Mesenteric fat pad (tissue), 1 donor: Measurements from ENCODE around the gene GYPE. TPM values are rescaled to one million over a fixed set of nuclear protein-coding genes. Genes with fewer than 3 reads are reported as not detected.
"Not testable (repeated sequence)": the region's sequence is repeated elsewhere in the genome, so short reads cannot be mapped to it uniquely, and the experiment has no call there.

ENCODE experiments used
- DNase-seq: peaks from one replicate; pipeline ENCODE4 v3.0.0-alpha.2; 2020; ENCODE audit warnings: low spot score
- long read RNA-seq: library from polyadenylated mRNA; unstranded; transcript quantifications from one replicate; pipeline ENCODE4 v2.0.0, GENCODE V29; 2020
- total RNA-seq: library from RNA; stranded (reverse); fragmentation: NEBNext Ultra II Directional; extraction: Animal tissue kit (Norgen Biotek cat#: 25700); gene quantifications from one replicate; pipeline ENCODE4 v1.2.1, GENCODE V29; 2021
- donor health status: DM: yes; HTN: yes; CAD: no.

The GYPE gene
- total RNA-seq: 1.7 TPM
- long read RNA-seq: 0 reads

- DNase-seq: not testable (repeated sequence)
These were observed at the start of gene GYPE for GRCh38 chr4:143905440-143905839. Gene GYPE, minus strand, starts transcription at chr4:143905559. Its CDS starts 52 bp downstream, at chr4:143905507.

DNA sequence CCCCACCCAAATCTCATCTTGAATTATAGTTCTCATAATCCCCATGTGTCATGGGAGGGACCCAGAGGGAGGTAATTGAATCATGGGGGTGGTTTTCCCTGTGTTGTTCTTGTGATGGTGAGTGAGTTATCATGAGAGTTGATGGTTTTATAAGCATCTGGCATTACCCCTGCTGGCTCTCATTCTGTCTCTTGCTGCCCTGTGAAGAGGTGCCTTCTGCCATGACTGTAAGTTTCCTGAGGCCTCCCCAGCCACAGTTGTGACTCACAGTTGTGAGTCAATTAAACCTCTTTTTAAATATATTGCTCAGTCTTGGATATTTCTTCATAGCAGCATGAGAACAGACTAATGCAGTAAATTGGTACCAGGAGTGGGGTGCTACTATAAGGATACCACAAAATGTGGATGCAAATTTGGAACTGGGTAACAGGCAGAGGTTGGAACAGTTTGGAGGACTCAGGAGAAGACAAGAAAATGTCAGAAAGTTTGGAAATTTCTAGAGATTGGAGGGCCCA is 46.2 kb upstream of the GYPE start:
- not testable (repeated sequence) for DNase-seq

DNA sequence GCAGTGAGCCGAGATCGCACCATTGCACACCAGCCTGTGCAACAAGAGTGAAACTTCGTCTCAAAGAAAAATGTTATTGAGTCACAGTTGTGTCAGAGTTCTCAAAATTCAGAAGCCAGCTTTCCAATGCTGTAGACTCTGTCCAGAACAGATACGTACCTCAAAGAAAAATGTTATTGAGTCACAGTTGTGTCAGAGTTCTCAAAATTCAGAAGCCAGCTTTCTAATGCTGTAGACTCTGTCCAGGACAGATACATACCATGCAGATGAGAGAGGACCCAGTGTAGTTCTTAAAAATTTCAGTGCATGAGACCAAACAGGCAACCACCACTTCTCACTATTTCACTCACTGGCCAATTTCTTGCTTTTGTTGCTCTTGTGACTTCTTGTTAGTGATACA is 45.6 kb upstream of the GYPE start:
- DNase-seq: not testable (repeated sequence)

- DNase-seq: not testable (repeated sequence)
These were observed 44.8 kb upstream of the GYPE start for GRCh38 chr4:143950185-143950584.

- not testable (repeated sequence) for DNase-seq
These were observed 42.1 kb upstream of the GYPE start for GRCh38 chr4:143947493-143947892.

DNA sequence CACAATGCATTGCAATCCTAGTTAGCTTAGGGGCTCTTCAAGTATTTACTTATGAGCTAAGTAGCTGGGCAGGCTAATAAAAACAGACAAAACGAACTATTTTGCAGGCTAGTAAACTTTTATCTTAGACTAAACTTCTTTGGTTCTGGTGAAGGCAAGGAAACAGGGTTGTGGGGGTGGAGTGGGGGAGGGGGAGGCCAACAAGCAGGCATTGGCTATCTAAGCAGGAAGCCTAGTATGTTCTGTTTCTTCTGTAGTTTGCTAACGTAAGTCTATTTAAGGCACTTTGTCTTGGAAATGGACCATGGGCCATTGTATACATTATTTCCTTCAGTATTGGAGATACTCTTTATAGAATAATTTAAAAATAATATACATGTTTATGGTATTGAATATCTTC is 35.3 kb upstream of the GYPE start:
- DNase-seq: not testable (repeated sequence)

DNA sequence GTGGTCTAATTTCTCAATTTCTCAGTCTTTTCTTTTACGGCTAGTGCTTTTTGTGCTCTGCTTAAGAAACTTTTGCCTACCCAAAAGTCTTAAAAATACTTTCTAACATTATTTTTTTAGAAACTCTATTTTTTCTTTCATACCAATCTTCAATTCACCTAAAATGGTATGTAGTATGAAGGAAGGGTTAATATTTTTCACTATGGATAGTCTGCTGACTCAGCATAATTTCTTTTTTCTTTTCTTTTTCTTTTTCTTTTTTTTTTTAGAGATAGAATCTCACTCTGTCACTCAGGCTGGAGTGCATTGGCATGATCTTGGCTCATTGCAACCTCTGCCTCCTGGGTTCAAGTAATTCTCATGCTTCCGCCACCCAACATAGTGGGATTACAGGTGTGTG is 34.2 kb upstream of the GYPE start:
- no peak for DNase-seq

DNA sequence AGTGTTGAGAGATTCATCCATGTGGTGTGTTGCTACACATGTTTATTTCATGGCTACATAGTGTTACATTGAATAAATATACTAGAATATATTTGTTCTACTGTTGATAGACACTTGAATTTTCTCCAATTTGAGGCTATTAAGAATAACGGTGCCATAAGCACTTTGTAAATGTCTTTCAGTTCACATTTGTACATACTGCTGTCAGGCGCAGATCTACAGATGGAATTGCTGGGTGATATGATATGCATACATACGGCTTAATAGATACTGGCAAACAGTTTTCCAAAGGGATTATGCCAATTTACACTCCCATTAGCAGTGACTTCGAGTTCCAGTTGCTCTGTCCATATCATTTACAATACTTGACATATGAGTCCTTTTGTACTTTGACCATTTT is 33.5 kb upstream of the GYPE start:
- not testable (repeated sequence) for DNase-seq

- no peak for DNase-seq
These were observed 15.8 kb upstream of the GYPE start for GRCh38 chr4:143921181-143921580.

- DNase-seq: not testable (repeated sequence)
These were observed 11.1 kb upstream of the GYPE start for GRCh38 chr4:143916485-143916884.

DNA sequence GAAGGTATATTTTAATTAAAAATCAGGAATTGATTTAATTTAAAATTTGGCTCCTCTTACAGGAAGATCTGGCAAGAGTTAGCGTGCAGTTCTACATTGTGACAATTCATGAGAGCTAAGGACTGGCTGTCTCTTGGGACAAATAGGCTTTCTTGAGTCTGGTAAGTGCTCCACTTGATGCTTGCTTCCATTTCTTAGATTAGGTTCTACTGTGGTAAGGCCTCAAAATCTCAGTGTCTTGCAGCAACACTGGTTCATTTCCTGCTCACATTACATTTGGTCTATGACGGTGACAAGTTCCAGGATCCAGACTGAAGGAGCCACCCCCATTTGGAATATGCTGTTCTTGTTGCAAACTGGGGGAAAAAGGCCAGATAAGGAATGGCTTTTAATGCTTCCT is 7.1 kb upstream of the GYPE start:
- DNase-seq: not testable (repeated sequence)

DNA sequence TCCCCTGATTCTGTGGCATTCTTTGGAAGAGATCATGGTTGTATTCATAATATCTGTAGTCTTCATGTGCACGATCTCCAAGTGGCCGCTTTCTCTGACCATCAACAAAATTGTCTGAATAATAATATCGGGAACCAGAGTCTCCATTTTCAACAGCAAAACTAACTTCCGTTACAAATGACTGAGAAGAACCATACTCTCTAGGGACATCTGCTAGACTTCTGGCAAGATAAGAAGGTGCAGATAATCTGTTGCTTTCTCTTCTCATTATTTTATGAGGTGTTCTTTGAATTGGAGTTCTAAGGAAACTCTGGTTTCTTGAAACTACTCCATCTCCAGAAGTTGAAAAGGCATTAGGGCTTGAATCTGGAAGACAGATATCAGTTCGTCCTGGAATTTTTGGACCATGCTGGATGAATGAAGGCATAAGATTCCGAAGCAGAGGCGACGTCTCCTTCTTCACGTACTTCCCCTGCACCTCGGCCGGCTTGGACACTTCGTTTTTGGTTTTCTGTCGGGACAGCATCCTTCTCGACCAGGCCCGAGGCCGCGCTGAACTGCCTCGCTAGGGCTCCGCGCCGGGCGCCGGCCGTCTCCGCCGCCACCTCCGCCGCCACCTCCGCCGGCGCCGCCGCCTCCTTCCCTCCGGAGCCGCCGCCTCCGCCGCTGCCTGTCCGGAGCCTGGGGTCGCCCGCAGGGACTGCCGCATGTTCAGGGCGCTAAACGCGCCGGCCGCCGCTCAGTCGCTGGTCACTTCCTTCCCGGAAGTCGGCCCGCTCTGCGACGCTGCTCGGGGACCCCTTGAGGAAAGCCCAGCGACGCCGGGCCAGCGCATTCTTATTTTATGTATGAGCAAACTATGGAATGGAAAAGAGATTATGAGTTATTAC is 6.4 kb upstream of the GYPE start:
- DNase-seq: peak; percentile 88

DNA sequence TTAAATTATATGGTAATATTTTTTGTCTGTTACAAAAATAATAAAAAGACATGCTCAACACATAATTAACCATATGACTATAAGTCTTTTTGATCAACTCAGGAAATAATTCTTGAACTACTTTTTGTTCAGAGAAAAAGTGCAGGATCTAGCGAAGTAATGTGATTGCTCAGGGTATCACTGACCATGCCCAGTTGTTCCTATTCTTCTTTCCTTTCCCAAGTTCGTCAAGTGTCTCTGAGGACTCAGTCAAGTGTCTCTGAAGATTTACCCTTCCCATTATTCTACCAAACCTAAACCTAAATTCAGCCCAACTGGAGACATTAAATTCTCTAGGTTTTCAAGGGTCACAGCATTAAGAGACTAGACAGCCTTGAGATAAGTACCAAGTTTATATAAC is 5.5 kb upstream of the GYPE start:
- not testable (repeated sequence) for DNase-seq

DNA sequence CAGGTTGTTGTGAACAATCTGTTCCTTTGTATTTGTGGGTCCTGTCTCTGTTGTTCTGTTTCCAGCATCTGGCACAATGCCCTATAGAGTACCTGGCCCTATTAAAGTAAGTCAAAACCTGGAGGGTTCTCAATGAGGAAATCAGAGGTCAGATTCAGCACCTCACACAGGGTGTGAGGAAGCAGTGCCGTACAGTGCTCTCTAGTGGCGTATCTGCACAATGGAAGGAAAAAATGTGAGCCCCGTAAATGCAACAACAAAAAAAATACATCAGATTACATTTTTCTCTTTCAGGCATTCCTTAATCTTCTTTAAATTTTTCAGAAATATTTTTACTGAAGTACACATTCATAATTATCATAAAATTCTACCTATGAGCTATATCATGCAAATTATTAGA is 2.5 kb upstream of the GYPE start:
- not testable (repeated sequence) for DNase-seq

DNA sequence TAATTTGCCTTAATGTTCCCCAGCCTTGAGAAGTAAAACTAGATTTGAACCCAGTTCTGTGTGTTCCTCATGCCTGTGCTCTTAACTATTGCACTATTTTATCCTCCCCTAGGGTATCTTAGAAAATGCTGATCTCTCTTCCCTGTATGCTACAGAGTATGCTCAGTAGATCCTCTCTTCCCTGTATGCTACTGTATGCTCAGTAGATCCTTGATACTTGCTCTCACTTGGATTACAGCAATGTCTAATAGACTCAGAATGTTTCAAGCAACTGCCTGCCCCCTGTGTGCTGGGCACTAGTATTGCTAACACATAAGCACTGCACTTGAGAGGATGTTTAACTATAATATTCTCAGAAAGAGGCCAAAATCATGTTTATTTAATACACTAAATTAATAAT is 928 bp downstream of the GYPE start:
- DNase-seq: not testable (repeated sequence)

GRCh38 chr4:143890323-143890722 is 15.0 kb downstream of the GYPE start:
- not testable (repeated sequence) for DNase-seq

DNA sequence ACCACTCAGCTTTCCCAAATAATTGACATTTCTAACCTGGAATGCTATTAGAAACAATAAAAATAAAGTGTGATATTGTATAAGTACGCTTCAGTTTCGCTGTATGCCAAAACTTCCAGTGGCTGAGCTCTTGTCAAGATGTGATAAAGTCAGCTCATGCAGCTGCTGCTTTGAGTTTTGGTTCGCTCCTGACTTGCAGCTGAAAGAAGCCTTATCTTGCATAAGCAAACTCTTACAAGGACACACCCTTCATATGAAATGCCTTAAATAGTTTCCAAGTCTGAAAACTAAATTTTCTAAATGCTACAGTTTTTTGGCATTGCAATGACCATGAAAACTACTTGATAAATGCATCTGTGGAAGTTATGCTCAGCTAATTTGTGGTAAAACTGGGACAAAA is 17.2 kb downstream of the GYPE start:
- not testable (repeated sequence) for DNase-seq

GRCh38 chr4:143884965-143885364 is 20.4 kb downstream of the GYPE start:
- not testable (repeated sequence) for DNase-seq

- DNase-seq: no peak
These were observed 21.8 kb downstream of the GYPE start for GRCh38 chr4:143883529-143883928.

DNA sequence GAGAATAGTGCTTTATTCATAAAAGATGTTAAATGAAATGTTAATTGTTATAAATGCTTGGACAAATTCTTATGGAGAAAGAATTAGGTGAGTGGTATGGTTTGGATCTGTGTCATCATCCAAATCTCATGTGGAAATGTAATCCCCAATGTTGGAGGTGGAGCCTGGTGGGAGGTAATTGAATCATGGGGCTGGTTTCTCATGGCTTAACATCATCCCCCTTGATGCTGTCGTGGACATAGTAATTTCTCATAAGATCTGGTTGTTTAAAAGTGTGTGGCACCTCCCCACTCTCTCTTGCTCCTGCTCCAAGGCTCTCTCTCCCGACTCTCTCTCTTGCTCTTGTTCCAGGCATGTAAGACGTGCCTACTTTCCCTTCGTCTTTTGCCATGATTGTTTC is 22.5 kb downstream of the GYPE start:
- no peak for DNase-seq

GRCh38 chr4:143879561-143879960 is 25.8 kb downstream of the GYPE start:
- DNase-seq: not testable (repeated sequence)

DNA sequence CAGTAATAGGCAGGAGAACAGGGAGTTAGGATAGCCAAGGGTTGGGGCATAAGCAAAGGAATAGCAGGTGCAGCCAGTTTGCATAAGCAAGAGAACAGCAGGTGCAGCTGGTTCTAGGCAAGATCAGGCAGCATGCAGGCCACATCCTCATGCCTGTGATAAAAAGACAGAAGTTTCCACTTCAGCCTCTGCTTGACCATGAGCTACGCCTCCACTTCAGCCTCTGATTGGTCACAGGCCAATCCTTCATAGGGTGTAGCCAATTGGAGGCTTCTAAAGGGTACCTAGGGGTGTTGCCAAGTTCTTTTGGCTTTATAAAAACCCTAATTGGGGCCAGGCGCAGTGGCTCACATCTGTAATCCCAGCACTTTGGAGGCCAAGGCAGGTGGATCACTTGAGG is 30.0 kb downstream of the GYPE start:
- DNase-seq: not testable (repeated sequence)
